GM21825 (cell line): ENCODE data around the gene C1orf53.
"Not testable (repeated sequence)": the region's sequence is repeated elsewhere in the genome, so short reads cannot be mapped to it uniquely, and the experiment has no call there.

Experiments
- ATAC-seq: cut with Tn5 transposase; IDR thresholded peaks from one replicate; pipeline ENCODE4 v1.9.1; 2021; ENCODE audit warnings: mild to moderate bottlenecking, moderate library complexity; ENCODE audit not compliant: unreplicated experiment

Gene C1orf53

DNA sequence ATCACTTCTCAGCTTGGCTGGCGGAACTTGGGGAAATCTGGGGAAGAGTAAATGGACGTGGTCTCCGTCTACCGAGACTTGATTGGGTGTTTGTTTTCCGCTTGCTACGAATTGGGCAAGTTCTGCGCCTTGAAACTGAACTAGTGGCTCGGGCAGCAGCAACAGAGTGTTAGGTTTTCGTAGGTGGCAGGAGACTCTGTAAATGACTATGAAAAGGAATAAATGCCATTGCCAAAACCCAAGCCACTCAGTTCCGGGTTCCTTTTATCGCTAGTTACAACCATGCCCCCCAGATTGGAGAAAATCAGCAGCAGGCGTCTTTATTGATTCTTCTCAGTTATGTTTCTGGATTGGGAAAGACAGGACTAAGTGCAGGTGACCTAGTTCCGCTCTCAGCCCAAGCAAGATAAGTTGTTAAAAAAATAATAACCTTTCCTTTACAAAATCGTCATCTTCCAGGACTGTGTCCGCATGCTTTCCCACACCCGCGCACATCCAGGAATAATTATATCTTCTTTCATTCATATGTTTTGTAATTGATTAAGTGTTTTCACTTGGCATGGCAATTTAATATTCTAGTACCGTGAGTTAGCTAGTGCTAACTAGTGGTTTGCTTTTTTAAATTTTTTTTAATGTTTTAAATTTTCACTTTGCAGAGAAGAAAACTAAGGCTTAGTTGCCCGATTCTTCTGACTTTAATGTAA lies 18.1 kb downstream of the C1orf53 start:
- ATAC-seq, result no peak

- no peak for ATAC-seq
Observed at GRCh38 chr1:197921235-197922069, 19.0 kb downstream of the C1orf53 start.

DNA sequence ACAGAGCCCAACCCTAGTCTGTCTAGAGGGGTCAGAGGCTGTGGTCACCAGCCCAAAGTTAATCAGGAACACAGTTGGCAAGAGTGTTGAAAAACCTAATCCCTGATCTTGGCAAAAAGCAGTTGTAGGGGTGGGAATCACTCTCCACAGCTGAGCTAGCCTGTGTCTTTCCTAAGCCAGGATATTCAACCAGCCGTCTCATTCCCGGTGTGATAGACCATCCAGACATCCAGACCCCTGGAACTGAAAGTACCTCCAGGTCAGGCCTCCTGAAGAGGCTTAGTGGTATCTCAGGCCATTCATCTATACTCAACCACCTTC lies 19.6 kb downstream of the C1orf53 start:
- ATAC-seq, result no peak

DNA sequence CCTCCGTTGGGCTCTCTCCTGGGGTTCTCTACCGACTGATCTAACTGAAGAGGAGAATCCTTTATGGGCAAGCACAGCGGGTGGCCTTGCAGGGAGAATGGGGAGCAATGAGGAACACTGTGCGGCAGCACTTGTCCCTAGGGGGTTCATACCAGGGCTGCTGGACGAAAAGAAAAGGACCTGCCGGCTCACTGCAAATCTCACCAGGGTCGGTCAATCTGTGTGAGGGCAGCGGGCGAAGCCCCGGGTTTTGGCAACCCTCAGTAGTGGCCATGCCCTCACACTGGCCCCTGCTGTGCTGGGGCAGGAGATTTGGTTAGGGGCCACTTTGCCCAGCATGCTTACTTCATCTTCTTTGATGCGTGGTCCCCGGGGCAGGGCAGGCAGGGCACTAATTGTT lies 20.6 kb downstream of the C1orf53 start:
- ATAC-seq, result no peak

- peak; percentile 50 for ATAC-seq
Observed at GRCh38 chr1:197924516-197925123, 22.2 kb downstream of the C1orf53 start.

DNA sequence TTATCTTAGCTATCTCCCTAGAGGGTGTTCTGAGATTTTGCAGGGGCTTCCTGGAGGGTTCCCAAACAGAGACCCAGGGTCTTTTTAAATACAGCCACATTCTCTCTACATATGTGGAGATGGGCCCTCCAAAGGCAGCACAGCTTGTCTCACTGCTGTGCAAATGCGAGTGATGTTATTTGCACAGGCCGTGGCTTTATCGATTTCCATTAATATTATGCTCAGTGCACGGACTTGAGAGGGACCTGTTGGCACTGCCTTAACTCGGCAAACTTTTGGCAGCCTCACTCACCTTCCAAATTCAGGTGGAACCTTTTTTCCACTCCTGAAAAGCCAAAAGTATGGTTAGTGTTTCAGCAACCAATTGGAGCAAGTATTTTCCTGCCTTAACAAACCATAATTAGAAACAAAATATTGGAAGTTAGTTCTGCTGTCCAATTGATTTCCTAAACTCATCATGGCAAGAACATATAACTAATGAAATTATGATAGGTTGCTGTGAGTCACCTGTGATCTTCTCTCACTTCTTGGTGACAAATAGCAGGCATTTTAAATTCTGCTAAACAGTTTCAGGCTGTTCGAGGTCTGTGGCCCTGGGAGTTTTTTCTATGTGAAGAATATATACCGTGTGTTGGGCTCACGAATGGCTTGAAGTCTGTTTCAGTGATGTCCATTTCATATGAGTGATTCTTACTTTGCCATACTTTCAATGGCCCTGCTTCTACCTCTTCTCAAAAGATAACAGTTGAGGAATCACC lies 25.7 kb downstream of the C1orf53 start:
- no peak for ATAC-seq

DNA sequence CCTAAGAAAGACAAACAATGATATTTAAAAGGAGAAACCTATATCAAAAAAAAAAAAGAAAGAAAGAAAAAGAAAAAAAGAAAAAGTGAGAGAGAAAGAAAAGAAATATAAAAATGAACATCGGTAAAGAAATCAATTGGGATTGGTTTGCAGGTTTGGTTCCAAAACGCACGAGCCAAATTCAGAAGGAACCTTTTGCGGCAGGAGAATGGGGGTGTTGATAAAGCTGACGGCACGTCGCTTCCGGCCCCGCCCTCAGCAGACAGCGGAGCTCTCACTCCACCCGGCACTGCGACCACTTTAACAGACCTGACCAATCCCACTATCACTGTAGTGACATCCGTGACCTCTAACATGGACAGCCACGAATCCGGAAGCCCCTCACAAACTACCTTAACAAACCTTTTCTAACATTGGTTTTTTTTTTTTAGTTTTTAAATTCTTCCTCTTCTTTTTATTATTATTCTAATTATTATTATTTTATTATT lies 26.5 kb downstream of the C1orf53 start:
- peak; percentile 59 for ATAC-seq

GRCh38 chr1:197933016-197933415 lies 30.6 kb downstream of the C1orf53 start:
- ATAC-seq, result no peak

DNA sequence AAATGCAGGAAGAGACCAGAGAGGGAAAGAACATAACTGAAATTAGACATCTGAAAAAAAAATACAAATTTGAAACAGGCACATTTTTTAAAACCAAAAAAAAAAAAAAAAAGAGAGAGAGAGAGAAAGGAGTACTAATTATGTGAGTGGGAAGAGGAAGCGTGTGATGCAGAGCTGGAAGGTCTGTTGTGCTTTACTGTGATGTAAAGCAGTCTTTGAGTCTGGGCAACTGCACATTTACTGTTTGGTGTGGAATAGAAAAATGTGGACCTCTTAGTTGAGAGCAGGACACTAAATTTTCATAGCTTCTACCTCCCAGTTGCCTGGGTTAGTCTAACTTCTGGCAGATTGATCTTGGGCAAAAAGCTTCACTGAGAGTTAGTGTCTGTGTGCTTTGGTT lies 31.2 kb downstream of the C1orf53 start:
- no peak for ATAC-seq

- ATAC-seq, result no peak
Observed at GRCh38 chr1:197937381-197937780, 35.0 kb downstream of the C1orf53 start.

GRCh38 chr1:197937892-197938291 lies 35.5 kb downstream of the C1orf53 start:
- no peak for ATAC-seq

DNA sequence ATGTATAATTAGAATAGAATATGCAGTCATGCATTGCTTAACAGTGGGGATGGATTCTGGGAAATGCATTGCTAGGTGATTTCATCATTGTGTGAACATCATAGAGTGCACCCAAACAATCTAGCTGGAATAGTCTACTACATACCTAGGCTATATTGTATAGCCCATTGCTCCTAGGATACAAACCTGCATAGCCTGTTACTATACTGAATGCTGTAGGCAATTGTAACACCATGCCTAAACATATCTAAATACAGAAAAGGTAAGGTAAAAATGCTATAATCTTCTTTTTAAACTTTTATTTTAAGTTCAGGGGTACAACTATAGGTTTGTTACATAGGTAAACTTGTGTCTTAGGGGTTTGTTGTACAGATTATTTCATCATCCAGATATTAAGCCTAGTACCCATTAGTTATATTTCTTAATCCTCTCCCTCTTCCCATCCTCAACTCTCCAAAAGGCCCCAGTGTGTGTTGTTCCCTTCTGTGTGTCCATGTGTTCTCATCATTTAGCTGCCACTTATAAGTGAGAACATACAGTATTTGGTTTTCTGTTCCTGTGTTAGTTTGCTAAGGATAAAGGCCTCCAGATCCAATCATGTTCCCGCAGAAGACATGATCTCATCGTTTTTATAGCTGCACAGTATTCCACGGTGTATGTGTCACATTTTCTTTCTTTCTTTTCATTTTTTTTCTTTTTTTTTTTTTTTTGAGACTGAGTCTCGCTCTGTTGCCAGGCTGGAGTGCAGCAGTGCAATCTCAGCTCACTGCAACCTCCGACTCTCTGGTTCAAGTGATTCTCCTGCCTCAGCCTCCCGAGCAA lies 36.9 kb downstream of the C1orf53 start:
- ATAC-seq, result not testable (repeated sequence)

DNA sequence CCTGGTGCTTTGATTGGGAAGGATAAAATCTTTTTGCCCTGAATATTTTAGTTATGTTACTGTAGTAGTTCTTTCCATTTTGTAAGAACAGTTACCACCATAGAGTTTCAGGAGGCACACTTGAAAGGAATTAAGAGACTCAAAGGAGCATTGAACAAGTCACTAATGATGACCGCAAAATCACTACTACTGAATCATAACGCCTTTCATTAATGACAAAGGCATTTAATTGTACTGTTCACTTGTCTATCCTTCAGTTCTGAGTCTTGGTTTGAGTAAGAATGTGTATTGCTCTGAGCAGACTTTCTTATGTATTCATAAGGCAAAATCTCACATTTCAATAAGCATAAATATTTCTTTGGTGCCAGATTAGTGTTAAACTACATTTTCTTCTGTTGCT lies 39.6 kb downstream of the C1orf53 start:
- ATAC-seq, result no peak

DNA sequence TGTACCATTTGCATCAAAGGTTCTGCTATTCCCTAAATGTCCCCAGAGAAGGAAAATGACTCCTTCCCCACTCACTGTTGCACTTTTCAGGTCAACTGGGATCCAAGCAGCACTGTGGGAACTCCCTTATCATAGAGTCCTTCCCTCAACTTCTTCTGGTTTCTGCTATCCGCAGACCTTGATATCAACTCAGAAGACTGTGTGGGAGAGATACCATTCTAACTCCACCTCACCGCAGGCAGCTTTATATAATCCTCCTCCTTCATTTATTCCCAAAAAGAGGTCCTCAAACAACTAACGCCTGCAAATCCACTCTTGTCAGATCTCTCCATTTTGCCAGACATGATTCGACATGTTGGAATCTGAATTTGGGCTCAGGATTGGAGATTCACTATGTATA lies 42.1 kb downstream of the C1orf53 start:
- ATAC-seq, result no peak

DNA sequence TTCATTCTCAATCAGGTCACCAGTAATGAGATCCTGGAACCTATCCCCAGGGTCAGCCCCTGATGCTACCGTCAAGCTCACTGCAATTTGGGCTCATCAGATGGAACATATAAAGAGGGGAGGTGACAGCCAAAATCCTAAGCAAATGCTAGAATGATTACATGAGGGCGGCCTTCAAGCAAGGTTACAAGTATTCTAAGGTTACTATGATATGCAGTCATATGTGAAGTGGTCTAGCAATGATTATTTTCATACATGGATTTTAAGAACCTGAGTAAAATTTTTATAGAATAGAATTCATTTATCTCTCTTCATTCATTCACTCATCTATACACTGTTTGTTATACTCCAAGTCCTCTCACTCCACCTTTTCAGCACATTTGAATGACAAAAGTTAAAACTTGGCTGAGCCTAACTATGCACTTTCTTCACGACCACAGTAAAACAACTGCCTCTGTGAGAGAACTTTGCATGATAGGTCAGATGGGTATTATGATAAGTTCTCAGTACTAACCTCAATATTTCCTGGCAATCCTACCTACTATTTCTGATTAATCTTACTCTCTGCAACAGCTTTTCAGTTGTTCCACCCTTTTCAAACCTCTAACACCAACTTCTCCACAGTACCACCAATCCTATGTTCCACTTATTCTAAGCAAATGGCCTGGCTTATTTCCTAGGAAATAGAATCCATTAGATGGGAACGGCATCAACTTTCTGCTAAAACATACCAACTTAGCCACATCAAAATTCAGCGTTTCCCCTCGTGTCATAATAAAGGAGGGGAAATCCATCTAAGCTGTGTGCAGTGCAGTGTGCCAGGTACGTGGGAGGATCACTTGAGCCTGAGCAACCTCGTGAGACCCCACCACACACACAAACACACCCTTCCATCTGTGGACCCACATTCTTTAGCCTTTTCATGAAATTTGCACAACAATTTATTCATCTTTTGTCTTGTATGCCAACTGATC lies 46.8 kb downstream of the C1orf53 start:
- ATAC-seq, result no peak

DNA sequence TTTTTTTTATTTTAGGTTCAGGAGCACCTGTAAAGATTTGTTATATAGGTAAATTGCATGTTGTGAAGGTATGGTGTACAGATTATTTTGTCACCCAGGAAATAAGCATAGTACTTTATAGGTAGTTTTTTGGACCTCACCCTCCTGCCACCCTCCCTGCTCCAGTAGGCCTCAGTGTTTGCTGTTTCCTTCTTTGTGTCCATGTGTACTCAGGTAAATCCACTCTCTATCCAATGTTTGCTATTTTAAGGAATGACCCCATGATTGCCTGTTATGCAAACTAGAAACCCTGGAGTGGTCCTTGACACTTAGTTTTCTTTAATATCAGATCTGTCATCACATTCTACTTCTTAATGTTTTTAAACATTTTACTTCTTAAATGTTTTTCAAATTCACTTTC lies 48.7 kb downstream of the C1orf53 start:
- no peak for ATAC-seq

DNA sequence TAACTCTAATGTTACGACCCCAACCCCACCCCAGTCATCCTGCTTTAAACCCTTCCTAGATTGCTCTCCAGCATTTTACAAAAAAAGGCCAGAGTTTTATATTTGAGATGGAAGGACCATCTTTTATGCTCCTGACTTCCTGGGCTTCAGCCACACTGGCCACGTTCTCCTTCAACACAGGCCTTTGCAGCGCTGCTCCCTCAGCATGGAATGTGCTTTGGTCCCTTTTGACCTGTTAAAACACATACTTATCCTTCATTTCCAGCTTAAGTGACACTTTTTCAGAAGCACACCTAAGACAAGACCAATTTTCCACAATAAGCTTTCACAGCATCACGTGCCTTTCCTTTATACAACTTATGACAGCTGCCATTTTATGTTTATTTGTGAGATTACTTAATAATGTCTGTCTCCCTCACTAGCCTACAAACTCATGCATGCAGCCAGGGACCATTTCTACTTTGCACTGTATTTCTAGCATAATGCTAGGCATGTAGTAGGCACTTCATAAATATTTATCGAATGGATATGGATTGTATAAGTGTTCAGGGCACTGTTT lies 49.3 kb downstream of the C1orf53 start:
- ATAC-seq, result no peak

GRCh38 chr1:197953472-197953871 lies 51.0 kb downstream of the C1orf53 start:
- ATAC-seq, result not testable (repeated sequence)
